Hepatocyte (in vitro differentiated cells): ENCODE results near the gene STAT5A.

Experiments
- EZH2phosphoT487 ChIP-seq: fragments of 200-600 bp; sonication (generic); IDR thresholded peaks from one replicate; pipeline ENCODE4 v1.6.1; 2018; ENCODE audit warnings: antibody characterized with exemption, mild to moderate bottlenecking, low read depth, moderate library complexity; ENCODE audit not compliant: unreplicated experiment, severe bottlenecking
- TF ChIP-seq, protein P1 (sequence below): fragments of 200-600 bp; sonication (generic); IDR thresholded peaks from 2 replicates; pipeline ENCODE4 v1.5.1; 2016; ENCODE audit warnings: antibody characterized with exemption, mild to moderate bottlenecking; ENCODE audit not compliant: poor library complexity

DNA sequence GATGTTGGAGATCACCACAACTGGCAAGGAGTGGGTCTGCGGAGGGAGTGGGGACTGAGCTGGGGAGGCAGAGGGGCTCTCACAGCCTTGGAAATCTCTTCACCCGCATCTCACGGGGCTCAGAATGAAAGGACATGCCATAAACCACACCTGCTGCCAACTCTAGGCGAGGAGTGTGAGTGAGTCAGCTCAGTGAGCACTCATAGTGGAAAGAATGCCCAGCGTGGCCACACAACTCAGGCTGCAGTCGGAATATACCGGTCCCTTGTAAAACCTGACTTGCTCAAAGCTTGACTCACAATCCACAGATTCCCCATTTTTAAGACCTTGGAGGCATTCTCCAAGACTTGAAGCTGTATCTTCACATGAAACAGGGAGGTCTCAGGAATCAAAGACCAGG, 36.7 kb downstream of the STAT5A start:
- TF ChIP-seq, protein P1, sequence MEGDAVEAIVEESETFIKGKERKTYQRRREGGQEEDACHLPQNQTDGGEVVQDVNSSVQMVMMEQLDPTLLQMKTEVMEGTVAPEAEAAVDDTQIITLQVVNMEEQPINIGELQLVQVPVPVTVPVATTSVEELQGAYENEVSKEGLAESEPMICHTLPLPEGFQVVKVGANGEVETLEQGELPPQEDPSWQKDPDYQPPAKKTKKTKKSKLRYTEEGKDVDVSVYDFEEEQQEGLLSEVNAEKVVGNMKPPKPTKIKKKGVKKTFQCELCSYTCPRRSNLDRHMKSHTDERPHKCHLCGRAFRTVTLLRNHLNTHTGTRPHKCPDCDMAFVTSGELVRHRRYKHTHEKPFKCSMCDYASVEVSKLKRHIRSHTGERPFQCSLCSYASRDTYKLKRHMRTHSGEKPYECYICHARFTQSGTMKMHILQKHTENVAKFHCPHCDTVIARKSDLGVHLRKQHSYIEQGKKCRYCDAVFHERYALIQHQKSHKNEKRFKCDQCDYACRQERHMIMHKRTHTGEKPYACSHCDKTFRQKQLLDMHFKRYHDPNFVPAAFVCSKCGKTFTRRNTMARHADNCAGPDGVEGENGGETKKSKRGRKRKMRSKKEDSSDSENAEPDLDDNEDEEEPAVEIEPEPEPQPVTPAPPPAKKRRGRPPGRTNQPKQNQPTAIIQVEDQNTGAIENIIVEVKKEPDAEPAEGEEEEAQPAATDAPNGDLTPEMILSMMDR: no peak
- no peak for TF ChIP-seq EZH2phosphoT487
